Gastrocnemius medialis (tissue), 4 donors: ENCODE data around the gene TTC23.

Source experiments
- POLR2A ChIP-seq, 2 donors: fragments of 450-650 bp; IDR thresholded peaks; one replicate each; pipeline ENCODE4 v1.6.1; 2017; ENCODE audit warnings: antibody characterized with exemption in 2 of 2, mild to moderate bottlenecking in 2 of 2, moderate library complexity in 2 of 2
- TF ChIP-seq, protein P1 (sequence below), 5 experiments: fragments of 450-650 bp in 3 of 5; fragments of 200-600 bp in 2 of 5; sonication (generic) in 2 of 5; IDR thresholded peaks in 4 of 5; conservative IDR thresholded peaks in 1 of 5; 1 replicate in 4 of 5; 2 replicates in 1 of 5; pipeline ENCODE4 v1.5.1; 2016 to 2019; ENCODE audit warnings: antibody characterized with exemption in 5 of 5, mild to moderate bottlenecking in 3 of 5, moderate library complexity in 3 of 5

- no peak for TF ChIP-seq POLR2A (IDR thresholded peaks at IDR 0.05)
- TF ChIP-seq, protein P1, sequence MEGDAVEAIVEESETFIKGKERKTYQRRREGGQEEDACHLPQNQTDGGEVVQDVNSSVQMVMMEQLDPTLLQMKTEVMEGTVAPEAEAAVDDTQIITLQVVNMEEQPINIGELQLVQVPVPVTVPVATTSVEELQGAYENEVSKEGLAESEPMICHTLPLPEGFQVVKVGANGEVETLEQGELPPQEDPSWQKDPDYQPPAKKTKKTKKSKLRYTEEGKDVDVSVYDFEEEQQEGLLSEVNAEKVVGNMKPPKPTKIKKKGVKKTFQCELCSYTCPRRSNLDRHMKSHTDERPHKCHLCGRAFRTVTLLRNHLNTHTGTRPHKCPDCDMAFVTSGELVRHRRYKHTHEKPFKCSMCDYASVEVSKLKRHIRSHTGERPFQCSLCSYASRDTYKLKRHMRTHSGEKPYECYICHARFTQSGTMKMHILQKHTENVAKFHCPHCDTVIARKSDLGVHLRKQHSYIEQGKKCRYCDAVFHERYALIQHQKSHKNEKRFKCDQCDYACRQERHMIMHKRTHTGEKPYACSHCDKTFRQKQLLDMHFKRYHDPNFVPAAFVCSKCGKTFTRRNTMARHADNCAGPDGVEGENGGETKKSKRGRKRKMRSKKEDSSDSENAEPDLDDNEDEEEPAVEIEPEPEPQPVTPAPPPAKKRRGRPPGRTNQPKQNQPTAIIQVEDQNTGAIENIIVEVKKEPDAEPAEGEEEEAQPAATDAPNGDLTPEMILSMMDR (IDR thresholded peaks at IDR 0.05 in 4 of 5, conservative IDR thresholded peaks at IDR 0.05 in 1 of 5): no peak
Measured at GRCh38 chr15:99174567-99175395, 74.6 kb downstream of the TTC23 start.
